AG04449 (cell line): ENCODE measurements around the gene SAXO1.

ENCODE experiments used
- CTCF ChIA-PET: fragments of 350-600 bp; formaldehyde crosslinking; extraction: SDS; loops from one replicate; lab custom pipeline; 2021; ENCODE audit warnings: antibody characterized with exemption; lab: Yijun Ruan, JAX
- POLR2A ChIA-PET: fragments of 400-600, 350-600 bp; formaldehyde crosslinking; extraction: SDS; loops from one replicate; lab custom pipeline; 2020; ENCODE audit warnings: antibody characterized with exemption, inconsistent platforms; lab: Yijun Ruan, JAX
- DNase-seq: peaks from one replicate; pipeline ENCODE4 v3.0.0-alpha.2; 2010; ENCODE audit warnings: low read depth, low spot score
- H3K4me3 ChIP-seq: 2 replicates; pipeline ENCODE4 v1.5.1; 2011; ENCODE audit warnings: low read depth, mild to moderate bottlenecking, control low read depth, low read length
- CTCF ChIP-seq: IDR thresholded peaks from one replicate; pipeline ENCODE4 v1.5.1; 2011; ENCODE audit warnings: mild to moderate bottlenecking, moderate library complexity, low read length, control low read depth, inconsistent platforms; ENCODE audit not compliant: insufficient read depth; ENCODE audit errors: missing control alignments

The SAXO1 gene

GRCh38 chr9:19020886-19021455, 12.0 kb downstream of the SAXO1 start:
- CTCF ChIA-PET: interaction anchor here (0.7 to 1.6 kb wide), 4 partner anchors 8 to 1209 kb away, joined by 3 to 4 read pairs (median 3); no protein-coding TSS in a partner anchor
- POLR2A ChIA-PET: no interaction called here
- no peak overlapping the region for H3K4me3 ChIP-seq
- TF ChIP-seq CTCF: no peak
- DNase-seq: no peak

- no peak for DNase-seq
- POLR2A ChIA-PET: no interaction called here
- CTCF ChIA-PET: interaction anchor here (8.9 kb wide), 1 partner anchor 10 kb away, joined by 56 read pairs; no protein-coding TSS in a partner anchor
- no peak overlapping the region for H3K4me3 ChIP-seq
- no peak for TF ChIP-seq CTCF
Observed at GRCh38 chr9:19018201-19018600, 14.8 kb downstream of the SAXO1 start.

- no peak overlapping the region for H3K4me3 ChIP-seq
- CTCF ChIA-PET: interaction anchor here (1.2 kb wide), 1 partner anchor 33 kb away, joined by 3 read pairs; no protein-coding TSS in a partner anchor
- no peak for TF ChIP-seq CTCF
- POLR2A ChIA-PET: no interaction called here
- no peak for DNase-seq
Observed at GRCh38 chr9:19009391-19009965, 23.5 kb downstream of the SAXO1 start.

- no peak for DNase-seq
- no peak for TF ChIP-seq CTCF
- ChIA-PET CTCF (no interaction called here), POLR2A (no interaction called here)
- H3K4me3 ChIP-seq: no peak overlapping the region
Observed at GRCh38 chr9:19000133-19000532, 32.9 kb downstream of the SAXO1 start.

- no peak for TF ChIP-seq CTCF
- DNase-seq: no peak
- ChIA-PET POLR2A (no interaction called here), CTCF (no interaction called here)
- no peak overlapping the region for H3K4me3 ChIP-seq
Observed at GRCh38 chr9:18999173-18999785, 33.7 kb downstream of the SAXO1 start.

GRCh38 chr9:18997151-18997550, 35.9 kb downstream of the SAXO1 start:
- POLR2A ChIA-PET: no interaction called here
- no peak for DNase-seq
- CTCF ChIA-PET: no interaction called here
- no peak for TF ChIP-seq CTCF
- H3K4me3 ChIP-seq: no peak overlapping the region
